Tibial nerve (tissue), 3 donors: Measurements from ENCODE around the gene TXNDC2.

Source experiments
- CTCF ChIP-seq, 5 experiments: fragments of 200-600 bp in 3 of 5; fragments of 450-650 bp in 2 of 5; sonication (generic) in 3 of 5; IDR thresholded peaks; one replicate each; pipeline ENCODE4 v1.5.1; 2016 to 2019; ENCODE audit warnings: antibody characterized with exemption in 5 of 5, mild to moderate bottlenecking in 3 of 5, moderate library complexity in 2 of 5
- POLR2A ChIP-seq, 2 donors: fragments of 450-650 bp; IDR thresholded peaks; one replicate each; pipeline ENCODE4 v1.6.1; 2017; ENCODE audit warnings: antibody characterized with exemption in 2 of 2, mild to moderate bottlenecking in 2 of 2, moderate library complexity in 2 of 2

- TF ChIP-seq CTCF (IDR thresholded peaks at IDR 0.05) (no peak), POLR2A (IDR thresholded peaks at IDR 0.05) (no peak)
Observed at GRCh38 chr18:9838144-9838877, 47.5 kb upstream of the TXNDC2 start.
